ENCODE data around the gene FAM53B. TPM values are rescaled to one million over a fixed set of nuclear protein-coding genes. Genes with fewer than 3 reads are reported as not detected.

FAM53B gene
- total RNA-seq, 2 experiments from 2014 or later = 56.6 to 58.5 TPM

GRCh38 chr10:124765256-124765655 lies 21.1 kb upstream of the FAM53B start:
- no peak overlapping the region for H3K4me2 ChIP-seq (ENCODE audit: low read length)
- H3K9me2 ChIP-seq (ENCODE audit: insufficient read depth, low read length) = no peaks in the 10 kb centered on the region
- peaks cover 79% of the 10 kb centered on the region for H3K36me3 ChIP-seq (ENCODE audit: insufficient read depth, low read length)
- no peak overlapping the region for H2AFZ ChIP-seq (ENCODE audit: low read length)
- intact Hi-C loops (cut with micrococcal nuclease; ENCODE audit: unreplicated experiment) = no loop called here
- H3K9me3 ChIP-seq (ENCODE audit: low read length) = no peaks in the 10 kb centered on the region
- no peaks in the 10 kb centered on the region for H3K79me2 ChIP-seq (ENCODE audit: insufficient read depth, low read depth, low read length)
- H3K4me1 ChIP-seq (ENCODE audit: insufficient read depth, low read length, poor library complexity, severe bottlenecking) = no peaks in the 10 kb centered on the region
- DNase-seq (ENCODE audit: low spot score) = no peak
- ChIA-PET CTCF (ENCODE audit: unreplicated experiment) (no interaction called here), POLR2A (interaction anchor here (0.6 to 1.8 kb wide), 4 partner anchors 16 to 28 kb away, joined by 3 to 7 read pairs (median 4); partner anchors contain the start of gene EEF1AKMT2)
- no peak for TF ChIP-seq CTCF (conservative IDR thresholded peaks at IDR 0.05; ENCODE audit: low read length)
- TF ChIP-seq EZH2phosphoT487 (IDR thresholded peaks at IDR 0.05; ENCODE audit: borderline replicate concordance, low read depth, low read length) = no peak
- no peak overlapping the region for H3K4me3 ChIP-seq (ENCODE audit: low read depth, low read length, poor library complexity, severe bottlenecking)
- H4K20me1 ChIP-seq (ENCODE audit: insufficient read depth, low read length) = no peaks in the 10 kb centered on the region
- BruUV-seq (replicated peaks) = no TSS peak
- H3K27ac ChIP-seq (ENCODE audit: low read depth, low read length, poor library complexity, severe bottlenecking) = no peak overlapping the region

GRCh38 chr10:124763267-124763666 lies 19.1 kb upstream of the FAM53B start:
- H3K4me2 ChIP-seq (ENCODE audit: low read length) = no peak overlapping the region
- H2AFZ ChIP-seq (ENCODE audit: low read length) = no peak overlapping the region
- intact Hi-C loops (cut with micrococcal nuclease; ENCODE audit: unreplicated experiment) = no loop called here
- no peak overlapping the region for H3K27ac ChIP-seq (ENCODE audit: low read depth, low read length, poor library complexity, severe bottlenecking)
- no peaks in the 10 kb centered on the region for H3K9me3 ChIP-seq (ENCODE audit: low read length)
- H3K4me3 ChIP-seq (ENCODE audit: low read depth, low read length, poor library complexity, severe bottlenecking) = no peak overlapping the region
- H3K79me2 ChIP-seq (ENCODE audit: insufficient read depth, low read depth, low read length) = no peaks in the 10 kb centered on the region
- no peaks in the 10 kb centered on the region for H3K4me1 ChIP-seq (ENCODE audit: insufficient read depth, low read length, poor library complexity, severe bottlenecking)
- no peak for TF ChIP-seq CTCF (conservative IDR thresholded peaks at IDR 0.05; ENCODE audit: low read length)
- TF ChIP-seq EZH2phosphoT487 (IDR thresholded peaks at IDR 0.05; ENCODE audit: borderline replicate concordance, low read depth, low read length) = no peak
- DNase-seq (ENCODE audit: low spot score) = no peak
- BruUV-seq (replicated peaks) = no TSS peak
- no peaks in the 10 kb centered on the region for H3K9me2 ChIP-seq (ENCODE audit: insufficient read depth, low read length)
- CTCF ChIA-PET (ENCODE audit: unreplicated experiment) = no interaction called here
- POLR2A ChIA-PET = interaction anchor here (0.6 to 1.7 kb wide), 6 partner anchors 12 to 1032 kb away, joined by 3 to 8 read pairs (median 4); no protein-coding TSS in a partner anchor
- peaks cover 86% of the 10 kb centered on the region for H3K36me3 ChIP-seq (ENCODE audit: insufficient read depth, low read length)
- peaks cover 6% of the 10 kb centered on the region; the same call in 1 of the 2 replicates for H4K20me1 ChIP-seq (ENCODE audit: insufficient read depth, low read length)

GRCh38 chr10:124762281-124762680 lies 18.1 kb upstream of the FAM53B start:
- TF ChIP-seq EZH2phosphoT487 (IDR thresholded peaks at IDR 0.05; ENCODE audit: borderline replicate concordance, low read depth, low read length) (no peak), CTCF (conservative IDR thresholded peaks at IDR 0.05; ENCODE audit: low read length) (no peak)
- intact Hi-C loops (cut with micrococcal nuclease; ENCODE audit: unreplicated experiment) = no loop called here
- Histone ChIP-seq H4K20me1 (ENCODE audit: insufficient read depth, low read length) (peaks cover 6% of the 10 kb centered on the region; the same call in 1 of the 2 replicates), H3K79me2 (ENCODE audit: insufficient read depth, low read depth, low read length) (no peaks in the 10 kb centered on the region), H3K27ac (ENCODE audit: low read depth, low read length, poor library complexity, severe bottlenecking) (no peak overlapping the region), H3K4me3 (ENCODE audit: low read depth, low read length, poor library complexity, severe bottlenecking) (no peak overlapping the region), H3K9me3 (ENCODE audit: low read length) (no peaks in the 10 kb centered on the region), H3K4me2 (ENCODE audit: low read length) (no peak overlapping the region), H2AFZ (ENCODE audit: low read length) (no peak overlapping the region), H3K4me1 (ENCODE audit: insufficient read depth, low read length, poor library complexity, severe bottlenecking) (no peaks in the 10 kb centered on the region), H3K36me3 (ENCODE audit: insufficient read depth, low read length) (peaks cover 92% of the 10 kb centered on the region), H3K9me2 (ENCODE audit: insufficient read depth, low read length) (no peaks in the 10 kb centered on the region)
- BruUV-seq (replicated peaks) = no TSS peak
- CTCF ChIA-PET (ENCODE audit: unreplicated experiment) = no interaction called here
- POLR2A ChIA-PET = interaction anchor here (0.5 to 1.7 kb wide), 5 partner anchors 8 to 806 kb away, joined by 3 to 8 read pairs (median 6); no protein-coding TSS in a partner anchor
- DNase-seq (ENCODE audit: low spot score) = no peak
